HG03432 (cell line): Measurements from ENCODE around the gene CST11.

Experiments
- ATAC-seq: cut with Tn5 transposase; IDR thresholded peaks from one replicate; pipeline ENCODE4 v1.9.1; 2021; ENCODE audit warnings: mild to moderate bottlenecking, moderate library complexity; ENCODE audit not compliant: unreplicated experiment

The CST11 gene

GRCh38 chr20:23420943-23421931, 31.4 kb downstream of the CST11 start, which contains the start of gene NAPB:
TSS of gene NAPB (minus strand) at chr20:23421488. CDS start at chr20:23421402, 86 bp downstream.
- ATAC-seq: peak; percentile 97

GRCh38 chr20:23419995-23420901, 32.4 kb downstream of the CST11 start:
- peak; percentile 32 for ATAC-seq

- ATAC-seq: no peak
Measured at GRCh38 chr20:23419657-23419994, 33.0 kb downstream of the CST11 start.

- no peak for ATAC-seq
Measured at GRCh38 chr20:23417861-23418260, 34.8 kb downstream of the CST11 start.

GRCh38 chr20:23415959-23416583, 36.6 kb downstream of the CST11 start:
- no peak for ATAC-seq

GRCh38 chr20:23415555-23415954, 37.1 kb downstream of the CST11 start:
- ATAC-seq: no peak

- no peak for ATAC-seq
Measured at GRCh38 chr20:23414526-23415188, 38.0 kb downstream of the CST11 start.

- no peak for ATAC-seq
Measured at GRCh38 chr20:23413862-23414422, 38.7 kb downstream of the CST11 start.

GRCh38 chr20:23412026-23412425, 40.6 kb downstream of the CST11 start:
- no peak for ATAC-seq

GRCh38 chr20:23410916-23411695, 41.6 kb downstream of the CST11 start:
- ATAC-seq: no peak

GRCh38 chr20:23409800-23410199, 42.9 kb downstream of the CST11 start:
- ATAC-seq: no peak

- no peak for ATAC-seq
Measured at GRCh38 chr20:23408957-23409356, 43.7 kb downstream of the CST11 start.

- ATAC-seq: peak; percentile 84
Measured at GRCh38 chr20:23407781-23408464, 44.8 kb downstream of the CST11 start.

- no peak for ATAC-seq
Measured at GRCh38 chr20:23406880-23407279, 45.8 kb downstream of the CST11 start.

GRCh38 chr20:23404196-23404595, 48.5 kb downstream of the CST11 start:
- ATAC-seq: no peak

GRCh38 chr20:23403751-23404150, 48.9 kb downstream of the CST11 start:
- ATAC-seq: no peak

GRCh38 chr20:23401051-23401450, 51.6 kb downstream of the CST11 start:
- ATAC-seq: no peak
